ENCODE data around the gene ZBTB39. TPM values are rescaled to one million over a fixed set of nuclear protein-coding genes. Genes with fewer than 3 reads are reported as not detected.
"Not testable (repeated sequence)": the region's sequence is repeated elsewhere in the genome, so short reads cannot be mapped to it uniquely, and the experiment has no call there.

ZBTB39 gene
- total RNA-seq, 2 donors from 2014 or later, result 7.0 to 10.8 TPM

- H3K27ac Mint-ChIP-seq, result no peak overlapping the region
- no peaks in the 10 kb centered on the region for H3K4me1 Mint-ChIP-seq
- H3K4me3 Mint-ChIP-seq, result no peak overlapping the region
- no peak for ATAC-seq
- no peak for DNase-seq
- H3K27me3 Mint-ChIP-seq, result no peaks in the 10 kb centered on the region
- H3K36me3 Mint-ChIP-seq (ENCODE audit: low read depth), result no peaks in the 10 kb centered on the region
- no peaks in the 10 kb centered on the region for H3K9me3 ChIP-seq (ENCODE audit: control insufficient read depth, low read length, poor library complexity, severe bottlenecking)
Observed at GRCh38 chr12:56978397-56979138, 27.8 kb downstream of the ZBTB39 start.

- not testable (repeated sequence) for ATAC-seq, H3K4me1 Mint-ChIP-seq, H3K27ac Mint-ChIP-seq
Observed at GRCh38 chr12:56977361-56977760, 29.0 kb downstream of the ZBTB39 start.

GRCh38 chr12:56974224-56974623 is 32.1 kb downstream of the ZBTB39 start:
- H3K27ac Mint-ChIP-seq; H3K27me3 Mint-ChIP-seq; H3K36me3 Mint-ChIP-seq (ENCODE audit: low read depth); H3K4me3 Mint-ChIP-seq; ATAC-seq; DNase-seq; H3K9me3 ChIP-seq (ENCODE audit: control insufficient read depth, low read length, poor library complexity, severe bottlenecking); H3K4me1 Mint-ChIP-seq: not testable (repeated sequence)

More at GRCh38 chr12:56977361-56977760, 29.0 kb downstream of the ZBTB39 start:
- not testable (repeated sequence) for H3K9me3 ChIP-seq (ENCODE audit: control insufficient read depth, low read length, poor library complexity, severe bottlenecking); H3K27me3 Mint-ChIP-seq; H3K36me3 Mint-ChIP-seq (ENCODE audit: low read depth); DNase-seq; H3K4me3 Mint-ChIP-seq

- not testable (repeated sequence) for H3K4me3 Mint-ChIP-seq; DNase-seq; ATAC-seq; H3K36me3 Mint-ChIP-seq (ENCODE audit: low read depth); H3K4me1 Mint-ChIP-seq; H3K27ac Mint-ChIP-seq; H3K9me3 ChIP-seq (ENCODE audit: control insufficient read depth, low read length, poor library complexity, severe bottlenecking)
- peaks cover 20% of the 10 kb centered on the region for H3K27me3 Mint-ChIP-seq
Observed at GRCh38 chr12:56968910-56969309, 37.4 kb downstream of the ZBTB39 start.

- H3K27me3 Mint-ChIP-seq, result peaks cover 18% of the 10 kb centered on the region
- H3K27ac Mint-ChIP-seq; H3K4me3 Mint-ChIP-seq; DNase-seq; H3K4me1 Mint-ChIP-seq; ATAC-seq; H3K36me3 Mint-ChIP-seq (ENCODE audit: low read depth); H3K9me3 ChIP-seq (ENCODE audit: control insufficient read depth, low read length, poor library complexity, severe bottlenecking): not testable (repeated sequence)
Observed at GRCh38 chr12:56965997-56966642, 40.2 kb downstream of the ZBTB39 start.

- H3K4me3 Mint-ChIP-seq; ATAC-seq; H3K4me1 Mint-ChIP-seq; H3K36me3 Mint-ChIP-seq (ENCODE audit: low read depth); DNase-seq; H3K27ac Mint-ChIP-seq; H3K9me3 ChIP-seq (ENCODE audit: control insufficient read depth, low read length, poor library complexity, severe bottlenecking): not testable (repeated sequence)
- peaks cover 15% of the 10 kb centered on the region for H3K27me3 Mint-ChIP-seq
Observed at GRCh38 chr12:56965124-56965523, 41.2 kb downstream of the ZBTB39 start.

- H3K27me3 Mint-ChIP-seq; H3K36me3 Mint-ChIP-seq (ENCODE audit: low read depth); H3K27ac Mint-ChIP-seq; DNase-seq; ATAC-seq; H3K9me3 ChIP-seq (ENCODE audit: control insufficient read depth, low read length, poor library complexity, severe bottlenecking); H3K4me1 Mint-ChIP-seq; H3K4me3 Mint-ChIP-seq: not testable (repeated sequence)
Observed at GRCh38 chr12:56963557-56963956, 42.8 kb downstream of the ZBTB39 start.

- not testable (repeated sequence) for H3K9me3 ChIP-seq (ENCODE audit: control insufficient read depth, low read length, poor library complexity, severe bottlenecking); DNase-seq; H3K36me3 Mint-ChIP-seq (ENCODE audit: low read depth); H3K4me1 Mint-ChIP-seq; H3K27ac Mint-ChIP-seq; ATAC-seq; H3K4me3 Mint-ChIP-seq; H3K27me3 Mint-ChIP-seq
Observed at GRCh38 chr12:56962247-56962646, 44.1 kb downstream of the ZBTB39 start.

GRCh38 chr12:56958422-56958821 is 47.9 kb downstream of the ZBTB39 start:
- H3K4me3 Mint-ChIP-seq, result no peak overlapping the region
- H3K9me3 ChIP-seq (ENCODE audit: control insufficient read depth, low read length, poor library complexity, severe bottlenecking), result no peaks in the 10 kb centered on the region
- H3K27me3 Mint-ChIP-seq, result peaks cover under 1% of the 10 kb centered on the region

GRCh38 chr12:56957229-56958052 is 48.9 kb downstream of the ZBTB39 start, which contains the start of gene RDH16:
RDH16 (minus strand) TSS chr12:56957608; CDS start chr12:56957462, 146 bp downstream.
- no peak within 1 kb of the TSS for H3K27ac Mint-ChIP-seq
- H3K9me3 ChIP-seq (ENCODE audit: control insufficient read depth, low read length, poor library complexity, severe bottlenecking), result no peaks in the 10 kb centered on the region
- ATAC-seq, result no peak
- H3K36me3 Mint-ChIP-seq (ENCODE audit: low read depth), result no peaks in the 10 kb centered on the region
- peaks cover 9% of the 10 kb centered on the region for H3K27me3 Mint-ChIP-seq
- H3K4me1 Mint-ChIP-seq, result peaks cover 2% of the 10 kb centered on the region
- H3K4me3 Mint-ChIP-seq, result no peak within 1 kb of the TSS
- DNase-seq, result no peak

More at GRCh38 chr12:56958422-56958821, 47.9 kb downstream of the ZBTB39 start:
- Mint-ChIP-seq H3K27ac (no peak overlapping the region), H3K4me1 (peaks cover 2% of the 10 kb centered on the region), H3K36me3 (ENCODE audit: low read depth) (no peaks in the 10 kb centered on the region)
- DNase-seq, result no peak
- ATAC-seq, result no peak

- no peaks in the 10 kb centered on the region for H3K9me3 ChIP-seq (ENCODE audit: control insufficient read depth, low read length, poor library complexity, severe bottlenecking)
- peaks cover 9% of the 10 kb centered on the region for H3K27me3 Mint-ChIP-seq
- H3K4me1 Mint-ChIP-seq, result peaks cover 2% of the 10 kb centered on the region
- no peak overlapping the region for H3K4me3 Mint-ChIP-seq
- DNase-seq, result no peak
- H3K27ac Mint-ChIP-seq, result no peak overlapping the region
- no peak for ATAC-seq
- H3K36me3 Mint-ChIP-seq (ENCODE audit: low read depth), result peaks cover 2% of the 10 kb centered on the region
Observed at GRCh38 chr12:56955631-56956256, 50.6 kb downstream of the ZBTB39 start.

- Mint-ChIP-seq H3K27me3 (peaks cover 9% of the 10 kb centered on the region), H3K27ac (no peak overlapping the region), H3K4me3 (no peak overlapping the region), H3K4me1 (peaks cover 2% of the 10 kb centered on the region), H3K36me3 (ENCODE audit: low read depth) (peaks cover 3% of the 10 kb centered on the region)
- no peaks in the 10 kb centered on the region for H3K9me3 ChIP-seq (ENCODE audit: control insufficient read depth, low read length, poor library complexity, severe bottlenecking)
- ATAC-seq (no peak), DNase-seq (no peak)
Observed at GRCh38 chr12:56954958-56955355, 51.4 kb downstream of the ZBTB39 start.

Data from T-helper 17 cell (primary cell).